IMR-90 (cell line): ENCODE measurements around the gene ZNRF4.

Source experiments
- CTCF ChIP-seq: conservative IDR thresholded peaks from 2 replicates; pipeline ENCODE4 v1.5.1; 2012; ENCODE audit warnings: mild to moderate bottlenecking, low read depth, low read length, improper control_type of control experiment
- RAD21 ChIP-seq: IDR thresholded peaks from 2 replicates; pipeline ENCODE4 v1.6.1; 2012; ENCODE audit warnings: low read length, improper control_type of control experiment

- TF ChIP-seq CTCF (no peak), RAD21 (no peak)
Measured at GRCh38 chr19:5497297-5497696, 42.1 kb downstream of the ZNRF4 start.
